GM12891 (cell line): ENCODE results near the gene IL1RN.

Experiments
- POLR2A ChIP-seq: IDR thresholded peaks from 2 replicates; pipeline ENCODE4 v1.6.1; 2011; ENCODE audit warnings: low read depth, low read length, control low read depth
- POLR2AphosphoS5 ChIP-seq: IDR thresholded peaks from 2 replicates; pipeline ENCODE4 v1.6.1; 2011; ENCODE audit warnings: low read depth, low read length, control low read depth
- POU2F2 ChIP-seq: IDR thresholded peaks from 2 replicates; pipeline ENCODE4 v1.6.1; 2011; ENCODE audit warnings: low read depth, mild to moderate bottlenecking, control low read depth, low read length, moderate library complexity
- SPI1 ChIP-seq: IDR thresholded peaks from 2 replicates; pipeline ENCODE4 v1.6.1; 2011; ENCODE audit warnings: low read depth, low read length, control low read depth
- TAF1 ChIP-seq: IDR thresholded peaks from 2 replicates; pipeline ENCODE4 v1.6.1; 2011; ENCODE audit warnings: low read depth, low read length, control low read depth

GRCh38 chr2:113081488-113082210 is 45.7 kb upstream of the IL1RN start:
- TF ChIP-seq POLR2A = no peak
- TF ChIP-seq POU2F2 = no peak
- TF ChIP-seq POLR2AphosphoS5 = no peak
- no peak for TF ChIP-seq TAF1
- TF ChIP-seq SPI1 = no peak
